HG03521 (cell line): ENCODE measurements around the gene CERS3.
A peak's percentile ranks its signal among the peaks of the same experiment; 100 is the strongest.

Experiments
- ATAC-seq: cut with Tn5 transposase; IDR thresholded peaks from one replicate; pipeline ENCODE4 v1.9.1; 2021; ENCODE audit warnings: mild to moderate bottlenecking, moderate library complexity; ENCODE audit not compliant: unreplicated experiment

Gene CERS3

GRCh38 chr15:100528833-100529428 is at the start of gene CERS3:
TSS of gene CERS3 (minus strand) at chr15:100528950. CDS start at chr15:100501849, 27,101 bp downstream.
- no peak for ATAC-seq

- no peak for ATAC-seq
Measured at GRCh38 chr15:100573526-100573925, 44.8 kb upstream of the CERS3 start.

GRCh38 chr15:100572362-100572983 is 43.7 kb upstream of the CERS3 start:
- ATAC-seq, result no peak

GRCh38 chr15:100571592-100572167 is 42.9 kb upstream of the CERS3 start:
- ATAC-seq, result no peak

- peak; percentile 73 for ATAC-seq
Measured at GRCh38 chr15:100570735-100571313, 42.1 kb upstream of the CERS3 start.

GRCh38 chr15:100570275-100570674 is 41.5 kb upstream of the CERS3 start:
- ATAC-seq, result no peak

GRCh38 chr15:100569391-100569790 is 40.6 kb upstream of the CERS3 start:
- ATAC-seq, result no peak

GRCh38 chr15:100566850-100567628 is 38.3 kb upstream of the CERS3 start:
- no peak for ATAC-seq

- no peak for ATAC-seq
Measured at GRCh38 chr15:100565591-100565990, 36.8 kb upstream of the CERS3 start.

GRCh38 chr15:100560323-100560722 is 31.6 kb upstream of the CERS3 start:
- ATAC-seq, result no peak

GRCh38 chr15:100559330-100559729 is 30.6 kb upstream of the CERS3 start:
- no peak for ATAC-seq

- ATAC-seq, result no peak
Measured at GRCh38 chr15:100558771-100559254, 30.1 kb upstream of the CERS3 start.

- ATAC-seq, result no peak
Measured at GRCh38 chr15:100553468-100553867, 24.7 kb upstream of the CERS3 start.

- no peak for ATAC-seq
Measured at GRCh38 chr15:100547961-100548360, 19.2 kb upstream of the CERS3 start.

GRCh38 chr15:100544946-100545345 is 16.2 kb upstream of the CERS3 start:
- ATAC-seq, result no peak

- no peak for ATAC-seq
Measured at GRCh38 chr15:100544338-100544841, 15.6 kb upstream of the CERS3 start.

- ATAC-seq, result no peak
Measured at GRCh38 chr15:100542290-100542689, 13.5 kb upstream of the CERS3 start.

- no peak for ATAC-seq
Measured at GRCh38 chr15:100537331-100537730, 8.6 kb upstream of the CERS3 start.

- no peak for ATAC-seq
Measured at GRCh38 chr15:100536733-100537132, 8.0 kb upstream of the CERS3 start.

- no peak for ATAC-seq
Measured at GRCh38 chr15:100533886-100534285, 5.1 kb upstream of the CERS3 start.

- ATAC-seq, result no peak
Measured at GRCh38 chr15:100531823-100532327, 3.1 kb upstream of the CERS3 start.
